22Rv1 (cell line): ENCODE measurements around the gene MVP.

ENCODE experiments used
- CTCF ChIP-seq: fragments of 450-650 bp; IDR thresholded peaks from 2 replicates; pipeline ENCODE4 v1.5.1; 2017; ENCODE audit warnings: mild to moderate bottlenecking
- ZFX ChIP-seq: fragments of 450-650 bp; IDR thresholded peaks from 2 replicates; pipeline ENCODE4 v1.6.1; 2017; ENCODE audit warnings: antibody characterized with exemption, borderline replicate concordance

- no peak for TF ChIP-seq CTCF
- no peak for TF ChIP-seq ZFX
Measured at GRCh38 chr16:29811896-29812665, 8.2 kb upstream of the MVP start, which contains the start of gene PRRT2.
